Liver (tissue), 9 donors: ENCODE data around the gene N4BP2. TPM values are rescaled to one million over a fixed set of nuclear protein-coding genes. Genes with fewer than 3 reads are reported as not detected.

Experiments used
- DNase-seq: peaks from one replicate; pipeline ENCODE4 v3.0.0-alpha.2; 2017; ENCODE audit warnings: low spot score
- H3K27ac ChIP-seq, 2 donors: one replicate each; pipeline ENCODE4 v1.7.0; 2013; ENCODE audit warnings: inconsistent platforms in 2 of 2, low read length in 2 of 2, control low read depth in 1 of 2, low read depth in 1 of 2, mild to moderate bottlenecking in 1 of 2
- H3K27me3 ChIP-seq, 4 donors: one replicate each; pipeline versions ENCODE4 v1.6.1 to v1.7.0; 2013; ENCODE audit warnings: low read length in 3 of 4, inconsistent platforms in 1 of 4, mild to moderate bottlenecking in 1 of 4, moderate library complexity in 1 of 4; ENCODE audit not compliant: control insufficient read depth in 4 of 4, insufficient read depth in 4 of 4
- H3K36me3 ChIP-seq, 4 donors: one replicate each; pipeline versions ENCODE4 v1.6.1 to v1.7.0; 2013; ENCODE audit warnings: low read length in 3 of 4, mild to moderate bottlenecking in 3 of 4, low read depth in 1 of 4, moderate library complexity in 1 of 4; ENCODE audit not compliant: control insufficient read depth in 4 of 4, insufficient read depth in 3 of 4
- H3K4me1 ChIP-seq, 4 donors: one replicate each; pipeline versions ENCODE4 v1.6.1 to v1.7.0; 2013; ENCODE audit warnings: low read length in 3 of 4, mild to moderate bottlenecking in 3 of 4, moderate library complexity in 1 of 4; ENCODE audit not compliant: control insufficient read depth in 4 of 4, insufficient read depth in 4 of 4
- H3K4me3 ChIP-seq, 3 donors: one replicate each; pipeline versions ENCODE4 v1.6.1 to v1.7.0; 2013; ENCODE audit warnings: low read length in 3 of 3, control low read depth in 1 of 3, low read depth in 1 of 3, mild to moderate bottlenecking in 1 of 3
- H3K9ac ChIP-seq, 2 donors: one replicate each; pipeline ENCODE4 v1.7.0; 2013; ENCODE audit warnings: low read length in 2 of 2, mild to moderate bottlenecking in 2 of 2, moderate library complexity in 2 of 2, control low read depth in 1 of 2, low read depth in 1 of 2
- H3K9me3 ChIP-seq, 4 donors: one replicate each; pipeline versions ENCODE4 v1.6.1 to v1.7.0; 2013; ENCODE audit warnings: low read length in 3 of 4; ENCODE audit not compliant: control insufficient read depth in 4 of 4
- EGR1 ChIP-seq, 2 donors: IDR thresholded peaks; 2 replicates each; pipeline ENCODE4 v1.6.1; 2016 to 2018; ENCODE audit warnings: antibody characterized with exemption in 2 of 2, low read depth in 2 of 2
- FOXA1 ChIP-seq: IDR thresholded peaks from 2 replicates; pipeline ENCODE4 v1.6.1; 2016; ENCODE audit warnings: antibody characterized with exemption
- FOXA2 ChIP-seq: IDR thresholded peaks from 2 replicates; pipeline ENCODE4 v1.6.1; 2016; ENCODE audit warnings: antibody characterized with exemption
- GABPA ChIP-seq, 2 donors: IDR thresholded peaks in 1 of 2; conservative IDR thresholded peaks in 1 of 2; 2 replicates each; pipeline ENCODE4 v1.6.1; 2016; ENCODE audit warnings: antibody characterized with exemption in 2 of 2, mild to moderate bottlenecking in 1 of 2, moderate library complexity in 1 of 2
- HNF4A ChIP-seq, 2 donors: conservative IDR thresholded peaks; 2 replicates each; pipeline ENCODE4 v1.6.1; 2016; ENCODE audit warnings: antibody characterized with exemption in 2 of 2, mild to moderate bottlenecking in 2 of 2
- HNF4G ChIP-seq: IDR thresholded peaks from 2 replicates; pipeline ENCODE4 v1.6.1; 2016; ENCODE audit warnings: antibody characterized with exemption
- JUND ChIP-seq, 2 donors: IDR thresholded peaks; 2 replicates each; pipeline ENCODE4 v1.6.1; 2016; ENCODE audit warnings: antibody characterized with exemption in 2 of 2
- NR2F2 ChIP-seq: IDR thresholded peaks from 2 replicates; pipeline ENCODE4 v1.6.1; 2016; ENCODE audit warnings: antibody characterized with exemption
- RAD21 ChIP-seq, 2 donors: IDR thresholded peaks; 2 replicates each; pipeline ENCODE4 v1.6.1; 2016; ENCODE audit warnings: antibody characterized with exemption in 2 of 2, mild to moderate bottlenecking in 2 of 2
- RXRA ChIP-seq, 2 donors: IDR thresholded peaks; 2 replicates each; pipeline ENCODE4 v1.6.1; 2017 to 2018; ENCODE audit warnings: antibody characterized with exemption in 2 of 2, mild to moderate bottlenecking in 1 of 2
- SP1 ChIP-seq: IDR thresholded peaks from 2 replicates; pipeline ENCODE4 v1.6.1; 2018; ENCODE audit warnings: antibody characterized with exemption, mild to moderate bottlenecking
- TAF1 ChIP-seq: conservative IDR thresholded peaks from 2 replicates; pipeline ENCODE4 v1.6.1; 2016; ENCODE audit warnings: antibody characterized with exemption, mild to moderate bottlenecking
- YY1 ChIP-seq: IDR thresholded peaks from 2 replicates; pipeline ENCODE4 v1.6.1; 2016; ENCODE audit warnings: antibody characterized with exemption, mild to moderate bottlenecking
- WGBS: extraction: QIAGEN DNeasy Blood & Tissue Kit; methylation state at CpG from one replicate; pipeline ENCODE4 v1.1.7; 2013; 5-methylcytosine and 5-hydroxymethylcytosine counted together
- polyA plus RNA-seq, 2 donors: library from polyadenylated mRNA; stranded (reverse) in 1 of 2; unstranded in 1 of 2; fragments of 200-250 nt in 1 of 2; fragments of >200 nt in 1 of 2; fragmentation: Nextera tagmentation in 1 of 2; extraction: Ambion mirVana in 1 of 2; gene quantifications; one replicate each; pipeline versions ENCODE4 v1.2.1 to v1.2.3, GENCODE V29; 2013 to 2015
- total RNA-seq, 2 donors: library from RNA; depleted of rRNA; stranded (reverse); fragments of >200 nt; gene quantifications; one replicate each; pipeline ENCODE4 v1.2.3, GENCODE V29; 2014
- TF ChIP-seq, protein P1 (sequence below): IDR thresholded peaks from 2 replicates; pipeline ENCODE4 v1.6.1; 2016; ENCODE audit warnings: antibody characterized with exemption
- TF ChIP-seq, protein P2 (sequence below): fragments of 150-350 bp; IDR thresholded peaks from 2 replicates; pipeline ENCODE4 v1.5.1; 2017; ENCODE audit warnings: improper control_type of control experiment, low read depth, low read length; ENCODE audit not compliant: missing input control
- TF ChIP-seq, protein P3 (sequence below): IDR thresholded peaks from 2 replicates; pipeline ENCODE4 v1.6.1; 2016; ENCODE audit warnings: antibody characterized with exemption
- TF ChIP-seq, protein P4 (sequence below): IDR thresholded peaks from 2 replicates; pipeline ENCODE4 v1.6.1; 2016; ENCODE audit warnings: antibody characterized with exemption, mild to moderate bottlenecking
- TF ChIP-seq, protein P5 (sequence below): IDR thresholded peaks from 2 replicates; pipeline ENCODE4 v1.6.1; 2016; ENCODE audit warnings: antibody characterized with exemption
- donor health status: healthy.
- donor health status: healthy.
- donor health status: healthy.
- donor health status: healthy.
- donor health status: healthy.

Gene N4BP2
- total and polyA plus RNA-seq, 4 donors, result 2.3 to 19.9 (median 11.0) TPM

DNA sequence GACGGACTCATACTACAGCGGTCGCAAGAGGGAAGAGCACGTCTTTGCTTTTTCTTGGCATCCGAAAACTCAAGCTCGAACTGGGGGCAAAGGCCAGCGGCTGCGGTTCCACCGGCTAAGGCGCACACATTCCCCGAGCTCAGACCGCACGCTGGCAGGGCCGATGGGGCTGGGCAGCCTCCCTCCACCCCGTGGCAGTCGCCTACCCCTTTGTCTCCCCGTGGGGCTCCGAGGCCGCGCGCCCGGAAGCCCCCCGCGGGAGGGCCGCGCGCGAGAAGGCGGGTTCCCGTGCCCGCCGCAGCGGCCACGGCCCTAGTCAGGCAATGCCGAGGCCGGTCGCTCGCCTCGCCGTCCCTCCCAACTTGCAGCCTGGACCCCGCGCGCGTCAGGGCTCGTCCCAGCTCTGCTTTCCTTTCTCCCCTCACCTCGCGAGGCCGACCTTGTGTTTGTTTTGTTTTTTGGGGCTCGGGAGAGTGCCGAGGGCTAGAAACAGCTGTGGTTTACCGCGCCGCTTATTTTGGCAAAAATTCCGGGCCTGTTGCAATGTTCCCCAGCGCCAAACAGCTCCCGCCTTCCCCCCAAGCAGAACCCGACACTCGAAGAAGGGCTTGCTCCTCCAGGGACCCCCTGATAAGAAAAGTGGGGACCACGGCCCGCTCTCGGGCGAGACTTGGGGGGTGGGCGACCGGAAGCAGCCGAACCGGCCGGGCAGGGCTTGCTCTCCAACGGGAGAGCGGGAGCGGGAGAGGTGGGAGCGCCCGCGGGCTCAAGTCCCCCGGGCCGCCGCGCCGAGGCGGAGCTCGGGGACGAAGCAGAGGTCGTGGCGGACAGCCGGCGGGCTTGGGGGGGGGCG lies 561 bp upstream of the N4BP2 start:
- TF ChIP-seq HNF4G (no peak), YY1 (peak; percentile 67), SP1 (peak; percentile 35), HNF4A (conservative IDR thresholded peaks at IDR 0.05) (peak; percentile 62 to 66), EGR1 (IDR thresholded peaks at IDR 0.05; ENCODE audit: low read depth in 2 of 2) (no peak), RAD21 (IDR thresholded peaks at IDR 0.05) (no peak), FOXA2 (no peak), JUND (IDR thresholded peaks at IDR 0.05) (peak in 1 of 2 donors; percentile 12), TAF1 (peak; percentile 50), NR2F2 (peak; percentile 46), RXRA (IDR thresholded peaks at IDR 0.05) (peak in 1 of 2 donors; percentile 7), GABPA (IDR thresholded peaks at IDR 0.05 in 1 of 2, conservative IDR thresholded peaks at IDR 0.05 in 1 of 2) (no peak), FOXA1 (no peak)
- TF ChIP-seq, protein P1, sequence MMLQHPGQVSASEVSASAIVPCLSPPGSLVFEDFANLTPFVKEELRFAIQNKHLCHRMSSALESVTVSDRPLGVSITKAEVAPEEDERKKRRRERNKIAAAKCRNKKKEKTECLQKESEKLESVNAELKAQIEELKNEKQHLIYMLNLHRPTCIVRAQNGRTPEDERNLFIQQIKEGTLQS, result no peak
- TF ChIP-seq, protein P2, sequence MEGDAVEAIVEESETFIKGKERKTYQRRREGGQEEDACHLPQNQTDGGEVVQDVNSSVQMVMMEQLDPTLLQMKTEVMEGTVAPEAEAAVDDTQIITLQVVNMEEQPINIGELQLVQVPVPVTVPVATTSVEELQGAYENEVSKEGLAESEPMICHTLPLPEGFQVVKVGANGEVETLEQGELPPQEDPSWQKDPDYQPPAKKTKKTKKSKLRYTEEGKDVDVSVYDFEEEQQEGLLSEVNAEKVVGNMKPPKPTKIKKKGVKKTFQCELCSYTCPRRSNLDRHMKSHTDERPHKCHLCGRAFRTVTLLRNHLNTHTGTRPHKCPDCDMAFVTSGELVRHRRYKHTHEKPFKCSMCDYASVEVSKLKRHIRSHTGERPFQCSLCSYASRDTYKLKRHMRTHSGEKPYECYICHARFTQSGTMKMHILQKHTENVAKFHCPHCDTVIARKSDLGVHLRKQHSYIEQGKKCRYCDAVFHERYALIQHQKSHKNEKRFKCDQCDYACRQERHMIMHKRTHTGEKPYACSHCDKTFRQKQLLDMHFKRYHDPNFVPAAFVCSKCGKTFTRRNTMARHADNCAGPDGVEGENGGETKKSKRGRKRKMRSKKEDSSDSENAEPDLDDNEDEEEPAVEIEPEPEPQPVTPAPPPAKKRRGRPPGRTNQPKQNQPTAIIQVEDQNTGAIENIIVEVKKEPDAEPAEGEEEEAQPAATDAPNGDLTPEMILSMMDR, result no peak
- TF ChIP-seq, protein P3, sequence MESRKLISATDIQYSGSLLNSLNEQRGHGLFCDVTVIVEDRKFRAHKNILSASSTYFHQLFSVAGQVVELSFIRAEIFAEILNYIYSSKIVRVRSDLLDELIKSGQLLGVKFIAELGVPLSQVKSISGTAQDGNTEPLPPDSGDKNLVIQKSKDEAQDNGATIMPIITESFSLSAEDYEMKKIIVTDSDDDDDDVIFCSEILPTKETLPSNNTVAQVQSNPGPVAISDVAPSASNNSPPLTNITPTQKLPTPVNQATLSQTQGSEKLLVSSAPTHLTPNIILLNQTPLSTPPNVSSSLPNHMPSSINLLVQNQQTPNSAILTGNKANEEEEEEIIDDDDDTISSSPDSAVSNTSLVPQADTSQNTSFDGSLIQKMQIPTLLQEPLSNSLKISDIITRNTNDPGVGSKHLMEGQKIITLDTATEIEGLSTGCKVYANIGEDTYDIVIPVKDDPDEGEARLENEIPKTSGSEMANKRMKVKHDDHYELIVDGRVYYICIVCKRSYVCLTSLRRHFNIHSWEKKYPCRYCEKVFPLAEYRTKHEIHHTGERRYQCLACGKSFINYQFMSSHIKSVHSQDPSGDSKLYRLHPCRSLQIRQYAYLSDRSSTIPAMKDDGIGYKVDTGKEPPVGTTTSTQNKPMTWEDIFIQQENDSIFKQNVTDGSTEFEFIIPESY, result no peak
- TF ChIP-seq, protein P4, sequence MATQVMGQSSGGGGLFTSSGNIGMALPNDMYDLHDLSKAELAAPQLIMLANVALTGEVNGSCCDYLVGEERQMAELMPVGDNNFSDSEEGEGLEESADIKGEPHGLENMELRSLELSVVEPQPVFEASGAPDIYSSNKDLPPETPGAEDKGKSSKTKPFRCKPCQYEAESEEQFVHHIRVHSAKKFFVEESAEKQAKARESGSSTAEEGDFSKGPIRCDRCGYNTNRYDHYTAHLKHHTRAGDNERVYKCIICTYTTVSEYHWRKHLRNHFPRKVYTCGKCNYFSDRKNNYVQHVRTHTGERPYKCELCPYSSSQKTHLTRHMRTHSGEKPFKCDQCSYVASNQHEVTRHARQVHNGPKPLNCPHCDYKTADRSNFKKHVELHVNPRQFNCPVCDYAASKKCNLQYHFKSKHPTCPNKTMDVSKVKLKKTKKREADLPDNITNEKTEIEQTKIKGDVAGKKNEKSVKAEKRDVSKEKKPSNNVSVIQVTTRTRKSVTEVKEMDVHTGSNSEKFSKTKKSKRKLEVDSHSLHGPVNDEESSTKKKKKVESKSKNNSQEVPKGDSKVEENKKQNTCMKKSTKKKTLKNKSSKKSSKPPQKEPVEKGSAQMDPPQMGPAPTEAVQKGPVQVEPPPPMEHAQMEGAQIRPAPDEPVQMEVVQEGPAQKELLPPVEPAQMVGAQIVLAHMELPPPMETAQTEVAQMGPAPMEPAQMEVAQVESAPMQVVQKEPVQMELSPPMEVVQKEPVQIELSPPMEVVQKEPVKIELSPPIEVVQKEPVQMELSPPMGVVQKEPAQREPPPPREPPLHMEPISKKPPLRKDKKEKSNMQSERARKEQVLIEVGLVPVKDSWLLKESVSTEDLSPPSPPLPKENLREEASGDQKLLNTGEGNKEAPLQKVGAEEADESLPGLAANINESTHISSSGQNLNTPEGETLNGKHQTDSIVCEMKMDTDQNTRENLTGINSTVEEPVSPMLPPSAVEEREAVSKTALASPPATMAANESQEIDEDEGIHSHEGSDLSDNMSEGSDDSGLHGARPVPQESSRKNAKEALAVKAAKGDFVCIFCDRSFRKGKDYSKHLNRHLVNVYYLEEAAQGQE, result peak; percentile 18
- TF ChIP-seq, protein P5, sequence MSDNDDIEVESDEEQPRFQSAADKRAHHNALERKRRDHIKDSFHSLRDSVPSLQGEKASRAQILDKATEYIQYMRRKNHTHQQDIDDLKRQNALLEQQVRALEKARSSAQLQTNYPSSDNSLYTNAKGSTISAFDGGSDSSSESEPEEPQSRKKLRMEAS, result no peak
- under 1% methylated on average over 86 of the region's 86 CpGs for WGBS
- H3K27me3 ChIP-seq, result no peaks in the 10 kb centered on the region
- peak overlapping the region; percentile 100 for H3K27ac ChIP-seq
- H3K4me1 ChIP-seq, result peaks cover 1 to 24% (median 16%) of the 10 kb centered on the region in 4 donors
- peak; percentile 78 for DNase-seq
- no peaks in the 10 kb centered on the region for H3K36me3 ChIP-seq
- no peaks in the 10 kb centered on the region for H3K9me3 ChIP-seq
- H3K4me3 ChIP-seq, result peak overlapping the region; percentile 68 to 98 (median 83)
- H3K9ac ChIP-seq, result peak overlapping the region; percentile 96 to 97
